Eye (tissue), 1 donor: Measurements from ENCODE around the gene TTC16.
"Not testable (repeated sequence)": the region's sequence is repeated elsewhere in the genome, so short reads cannot be mapped to it uniquely, and the experiment has no call there.

Source experiments
- DNase-seq: peaks from one replicate; pipeline ENCODE4 v3.0.0-alpha.2; 2015

Gene TTC16

DNA sequence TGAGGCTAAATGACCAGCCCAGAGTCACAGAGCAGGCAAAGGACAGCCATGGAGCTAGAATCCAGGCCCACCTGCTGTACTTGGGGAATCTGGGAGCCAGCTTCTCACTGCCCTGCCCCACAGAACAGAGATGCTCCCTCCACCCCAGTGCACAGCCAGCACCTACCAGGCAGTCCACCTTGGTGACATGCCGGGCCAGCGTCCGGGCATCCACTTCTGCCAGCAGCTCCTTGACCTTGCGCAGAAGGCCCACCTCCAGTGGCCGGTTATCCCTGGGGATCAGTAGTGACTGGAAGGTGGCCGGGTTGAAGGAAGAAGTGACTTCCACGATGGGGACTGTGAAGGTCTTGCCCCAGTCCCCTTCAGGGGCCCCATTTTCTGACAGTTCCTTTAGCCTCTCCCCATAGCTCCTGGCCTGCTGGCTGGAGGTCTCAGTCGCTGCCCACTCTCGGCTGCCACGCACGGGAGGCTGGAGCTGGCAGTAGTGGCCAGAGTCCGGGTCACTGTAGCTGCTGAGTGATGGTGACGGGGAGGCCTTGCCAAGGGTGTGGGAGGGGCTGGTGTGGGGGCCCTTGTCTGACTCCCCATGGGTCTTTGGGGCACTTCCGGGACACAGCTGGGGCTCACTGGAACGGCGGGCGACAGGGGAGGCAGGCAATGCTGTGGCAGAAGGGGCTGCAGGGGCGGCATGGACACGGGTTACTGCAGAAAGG is 28.7 kb downstream of the TTC16 start:
- DNase-seq = no peak

DNA sequence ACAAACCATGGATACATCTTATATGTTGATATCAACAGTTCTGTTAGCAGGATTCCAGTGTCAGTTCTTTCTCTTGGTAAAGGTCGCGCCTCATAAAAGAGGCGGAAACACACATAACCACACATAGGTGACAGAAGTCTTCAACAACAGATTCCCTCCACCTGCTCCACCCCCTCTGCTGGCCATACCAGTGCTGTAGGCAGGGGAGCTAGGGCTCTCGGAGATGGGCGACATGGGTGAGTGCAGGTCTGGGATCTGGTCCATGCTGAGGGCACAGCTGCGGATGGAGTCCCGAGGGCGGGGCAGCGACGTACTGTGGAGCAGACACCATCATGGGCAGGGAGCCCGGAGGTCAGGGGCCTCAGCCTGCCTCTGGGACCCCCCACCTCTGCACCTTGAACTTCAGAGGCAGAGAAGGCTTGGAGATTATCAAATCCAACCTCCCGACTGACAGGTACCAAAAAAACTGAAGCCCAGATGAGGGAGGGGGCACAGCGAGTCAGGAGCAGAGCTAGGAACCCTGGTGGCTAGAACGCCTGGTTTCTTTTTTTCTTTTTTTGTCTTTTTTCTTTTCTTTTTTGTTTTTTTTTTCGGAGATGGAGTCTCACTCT is 31.2 kb downstream of the TTC16 start:
- DNase-seq = no peak

DNA sequence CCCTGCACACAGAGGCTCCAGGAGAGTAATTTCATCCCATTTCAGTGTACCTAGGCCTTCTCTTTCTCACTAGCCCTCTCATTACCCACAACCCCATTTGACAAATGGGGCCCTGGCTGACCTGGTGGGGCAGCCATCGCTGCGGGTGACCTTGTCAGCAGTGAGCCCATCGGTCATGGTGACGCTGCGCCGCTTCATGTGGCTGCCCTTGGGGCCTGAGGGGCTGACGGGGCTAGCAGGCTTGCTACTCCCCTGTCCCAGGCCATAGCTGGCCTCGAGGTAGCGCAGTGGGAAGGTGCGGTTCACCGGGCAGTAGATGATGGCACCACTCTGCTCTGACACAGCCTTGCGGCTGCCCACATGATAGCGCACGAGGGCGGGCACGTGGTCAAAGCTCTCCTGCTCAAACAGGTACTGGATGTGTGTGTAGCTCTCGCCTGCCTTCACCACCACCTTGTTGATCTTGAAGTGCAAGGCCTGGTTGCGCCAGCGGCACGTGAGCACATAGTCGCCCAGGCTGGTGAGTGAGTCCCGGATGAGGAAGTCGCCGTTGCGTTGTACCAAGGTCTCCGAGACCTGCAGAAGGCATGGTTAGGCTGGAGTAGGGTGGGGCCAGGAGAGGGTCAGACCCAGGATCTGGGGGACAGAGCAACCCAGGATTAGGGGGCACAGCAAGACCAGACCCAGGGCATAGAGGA is 33.4 kb downstream of the TTC16 start:
- DNase-seq = no peak

DNA sequence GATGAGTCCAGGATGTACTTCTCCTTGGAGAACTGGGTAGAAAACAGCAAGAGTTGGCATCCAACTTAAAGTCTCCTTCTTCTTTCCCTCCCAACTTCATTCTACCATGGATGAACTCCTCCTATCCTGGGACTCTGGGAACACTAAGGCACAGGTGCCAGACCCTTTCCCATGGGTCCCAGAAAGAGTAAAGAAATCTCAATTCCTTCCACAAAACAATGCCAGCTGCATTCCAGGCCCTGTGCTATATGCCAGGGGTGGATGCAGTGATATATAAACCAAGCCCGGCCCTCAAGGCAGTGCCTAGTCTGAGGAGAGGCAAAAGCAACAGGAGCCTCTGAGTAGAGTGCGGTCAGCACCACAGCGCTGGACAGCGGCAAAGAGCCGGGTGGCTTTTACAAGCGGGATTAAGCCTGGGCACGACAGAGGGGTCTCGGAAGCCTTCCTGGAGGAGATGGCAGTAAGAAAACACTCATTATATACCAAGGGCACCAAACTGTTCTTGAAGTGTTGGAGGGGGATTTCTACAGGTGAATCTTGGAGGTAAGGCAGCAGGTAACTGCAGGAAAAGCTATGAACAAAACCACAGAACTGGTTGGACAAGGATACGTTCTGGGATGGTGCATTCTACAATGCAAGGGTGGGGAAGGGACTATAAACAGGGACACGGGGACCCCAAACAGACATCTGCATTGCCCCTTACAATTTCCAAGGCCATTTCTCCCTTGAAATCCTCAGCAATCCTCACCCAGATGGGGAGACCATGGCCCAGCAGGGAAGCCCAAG is 35.6 kb downstream of the TTC16 start:
- peak; percentile 68 for DNase-seq

DNA sequence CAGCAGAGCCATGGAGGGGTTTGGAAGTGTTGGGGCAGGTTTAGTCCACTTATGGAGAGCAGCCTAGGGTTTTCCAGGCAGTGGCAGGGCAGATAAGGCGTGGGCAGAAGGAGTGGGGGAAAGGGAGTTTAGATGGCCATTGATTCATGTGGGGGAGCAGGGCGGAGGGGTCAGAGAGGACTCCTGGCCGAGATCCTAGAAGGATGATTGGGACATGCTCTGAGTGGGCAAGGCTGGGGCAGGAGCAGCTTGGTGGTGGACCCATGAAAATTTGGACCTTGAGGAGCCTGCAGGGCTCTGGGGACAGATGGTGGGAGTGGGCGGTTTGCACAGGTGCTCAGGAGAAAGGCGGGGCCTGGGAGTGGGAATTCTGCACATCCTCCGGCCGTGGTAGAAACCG is 37.3 kb downstream of the TTC16 start:
- DNase-seq = no peak

DNA sequence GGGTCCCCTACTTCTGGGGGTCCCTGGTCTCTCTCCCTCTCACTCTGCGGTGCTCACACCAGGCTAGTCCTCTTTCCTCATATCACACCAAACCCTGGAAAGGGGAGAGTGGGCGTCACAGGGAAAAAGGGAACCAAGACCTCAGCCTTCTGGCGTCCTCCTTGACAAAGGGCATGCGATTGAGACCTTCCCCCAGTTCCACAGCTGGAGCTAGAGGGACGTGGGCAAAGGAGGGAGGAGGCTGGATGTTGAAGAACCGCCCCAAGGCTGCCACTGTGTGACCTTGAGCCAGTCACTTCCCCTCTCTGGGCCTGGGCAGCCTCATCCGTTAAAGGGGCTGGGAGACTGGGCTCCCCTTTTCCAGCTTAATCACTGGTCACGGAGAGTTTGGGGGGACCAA is 37.7 kb downstream of the TTC16 start:
- peak; percentile 46 for DNase-seq

DNA sequence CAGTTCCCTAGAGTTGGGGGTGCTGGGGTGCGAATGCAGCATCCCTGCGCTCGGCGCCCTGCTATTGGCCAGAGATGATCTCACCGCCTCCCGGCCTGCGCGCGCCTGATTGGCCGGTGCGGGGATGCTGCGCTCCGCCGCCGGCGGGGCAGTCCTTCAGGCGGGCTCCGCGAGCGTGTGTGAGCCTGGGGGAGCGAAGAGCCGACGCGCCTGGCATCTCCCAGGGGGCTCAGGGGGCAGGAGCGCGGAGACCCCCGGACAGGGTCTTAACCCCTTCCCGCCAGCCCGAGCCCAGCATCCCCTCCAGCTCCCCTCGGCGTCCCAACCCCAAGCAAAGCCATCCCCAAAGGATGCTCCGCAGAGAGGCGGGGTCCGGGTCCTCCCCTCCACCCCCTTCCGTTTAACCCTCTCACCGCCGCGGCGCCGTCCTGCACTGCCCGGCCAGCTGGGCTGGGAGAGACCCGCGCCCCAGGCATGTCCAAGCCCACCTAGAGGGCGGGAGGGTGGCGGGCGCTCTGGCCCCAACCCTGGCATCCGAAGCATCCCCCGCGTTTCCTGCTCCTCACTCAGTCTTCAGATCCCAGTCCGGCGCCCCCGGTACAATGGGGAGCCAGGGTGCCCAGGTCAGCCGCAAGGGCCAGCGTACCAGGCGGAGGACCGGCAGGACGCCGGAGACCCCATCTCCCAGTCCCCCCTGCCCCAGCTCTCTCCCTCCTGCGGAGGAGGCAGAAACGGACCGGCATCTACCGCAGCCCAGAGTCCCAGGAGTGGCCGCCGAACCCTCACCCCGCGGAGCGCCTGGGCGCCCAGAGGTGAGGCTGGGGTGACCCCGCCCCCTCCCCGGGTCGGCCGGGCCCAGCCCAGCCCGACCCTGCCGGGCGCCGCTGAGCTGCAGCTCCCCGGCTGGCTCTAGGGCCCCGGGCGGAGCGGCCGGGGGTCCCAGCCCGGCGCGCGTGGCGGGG is 38.5 kb downstream of the TTC16 start:
- DNase-seq = peak; percentile 89

DNA sequence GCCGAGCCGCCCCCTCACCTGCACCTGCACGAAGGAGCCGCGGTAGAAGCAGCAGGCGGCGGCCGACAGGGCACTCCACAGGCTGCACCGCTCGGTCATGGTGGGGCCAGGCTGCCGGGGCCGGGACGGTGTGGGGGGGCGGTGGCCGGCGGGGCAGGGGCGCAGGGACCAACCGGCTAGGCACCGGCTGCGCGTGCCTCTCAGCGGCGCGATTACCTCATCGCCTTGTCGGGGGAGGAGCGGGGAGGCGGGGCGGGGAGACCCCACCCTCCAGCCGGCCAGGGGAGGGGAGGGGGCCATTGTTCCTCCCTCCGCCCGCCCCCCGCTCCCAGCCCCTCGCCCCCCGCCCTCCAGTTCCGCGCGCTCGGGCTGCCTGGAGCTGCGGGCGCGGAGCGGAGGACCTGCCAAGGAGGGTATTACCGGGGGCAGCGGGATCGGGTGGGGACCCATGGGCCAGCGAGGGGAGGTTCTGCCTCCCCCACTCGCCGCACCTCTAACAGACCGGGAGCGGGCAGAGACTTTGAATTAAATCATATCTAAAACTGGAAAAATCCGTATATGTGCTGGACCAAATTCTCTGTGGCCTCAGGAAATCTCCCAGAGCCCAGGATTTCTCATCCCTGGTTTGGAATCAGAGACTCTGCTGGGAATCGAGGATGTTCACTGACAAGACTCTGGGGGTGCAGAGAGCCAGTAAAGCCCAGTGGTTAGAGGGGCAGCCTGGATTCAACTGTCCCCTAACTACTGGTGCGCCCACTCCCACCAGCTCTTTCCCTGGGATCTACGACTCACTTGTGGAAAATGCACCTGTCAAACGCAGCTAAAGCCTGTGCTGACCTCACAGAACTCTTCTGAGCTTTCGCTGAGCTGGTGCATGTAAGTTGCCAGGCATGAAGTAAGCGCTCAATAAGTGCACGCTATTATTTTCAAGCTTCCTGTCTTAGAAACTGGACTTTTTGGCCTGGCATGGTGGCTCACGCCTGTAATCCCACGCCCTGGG is 39.5 kb downstream of the TTC16 start:
- DNase-seq = peak; percentile 85

DNA sequence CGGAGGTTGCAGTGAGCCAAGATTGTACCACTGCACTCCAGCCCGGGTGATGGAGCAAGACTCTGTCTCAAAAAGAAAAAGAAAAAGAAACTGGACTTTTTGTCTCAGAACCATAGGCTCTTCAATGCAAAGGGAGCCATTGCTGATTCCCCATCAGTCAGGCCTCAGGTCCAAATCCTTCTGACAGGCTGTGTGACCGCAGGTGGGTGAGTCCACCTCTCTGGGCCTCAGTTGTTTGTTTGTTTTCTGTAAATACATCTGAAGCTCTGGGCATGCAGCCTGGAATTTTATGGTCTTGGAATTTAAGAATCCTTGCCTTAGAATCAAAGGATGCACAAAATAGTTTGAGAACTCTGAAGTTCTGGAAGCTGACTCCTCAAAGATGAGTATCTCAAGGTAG is 40.4 kb downstream of the TTC16 start:
- no peak for DNase-seq

DNA sequence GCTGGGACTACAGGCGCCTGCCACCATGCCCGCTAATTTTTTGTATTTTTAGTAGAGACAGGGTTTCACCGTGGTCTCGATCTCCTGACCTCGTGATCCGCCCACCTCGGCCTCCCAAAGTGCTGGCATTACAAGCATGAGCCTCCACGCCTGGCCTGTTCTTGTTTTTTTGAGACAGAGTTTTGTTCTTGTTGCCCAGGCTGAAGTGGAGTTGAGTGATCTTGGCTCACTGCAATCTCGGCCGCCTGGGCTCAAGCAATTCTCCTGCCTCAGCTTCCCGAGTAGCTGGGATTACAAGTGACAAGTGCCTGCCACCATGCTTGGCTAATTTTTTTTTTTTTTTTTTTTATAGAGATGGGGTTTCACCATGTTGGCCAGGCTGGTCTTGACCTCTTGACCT is 40.9 kb downstream of the TTC16 start:
- DNase-seq = not testable (repeated sequence)

DNA sequence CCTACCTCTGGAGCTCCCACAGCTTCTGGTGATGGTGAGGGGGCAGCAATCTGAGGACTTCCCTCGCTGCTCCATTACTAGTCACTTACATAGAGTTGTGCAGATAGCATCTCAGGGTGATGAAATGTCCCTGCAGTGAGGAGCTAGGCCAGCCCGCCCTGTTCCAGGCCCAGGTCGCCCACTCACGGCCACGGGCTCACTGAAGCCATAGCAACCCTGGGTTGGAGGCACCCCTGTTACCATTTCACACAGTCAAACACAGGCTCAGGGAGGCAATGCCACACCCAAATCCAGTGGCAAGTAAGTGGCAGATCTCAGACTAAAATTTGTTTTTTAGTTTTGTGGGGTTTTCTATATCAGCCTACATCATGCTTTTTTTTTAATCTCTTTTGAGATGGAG is 43.0 kb downstream of the TTC16 start:
- no peak for DNase-seq

DNA sequence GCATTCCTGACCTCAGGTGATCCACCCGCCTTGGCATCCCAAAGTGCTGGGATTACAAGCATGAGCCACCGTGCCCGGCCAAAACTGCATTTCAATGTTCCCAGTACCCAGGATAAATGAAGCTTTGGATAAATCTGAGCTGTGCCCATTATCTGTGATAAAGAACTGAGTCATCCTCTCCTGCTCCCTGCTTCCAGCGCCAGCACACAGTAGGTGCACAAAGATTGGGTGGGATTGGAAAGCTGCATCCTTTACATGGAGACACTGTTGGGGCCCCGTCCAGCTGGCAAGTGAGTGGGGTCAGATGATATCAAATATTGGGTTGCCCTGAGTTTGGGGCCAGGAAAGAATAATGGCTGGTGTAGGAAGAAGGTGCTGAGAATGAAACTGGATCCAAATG is 45.2 kb downstream of the TTC16 start:
- no peak for DNase-seq

DNA sequence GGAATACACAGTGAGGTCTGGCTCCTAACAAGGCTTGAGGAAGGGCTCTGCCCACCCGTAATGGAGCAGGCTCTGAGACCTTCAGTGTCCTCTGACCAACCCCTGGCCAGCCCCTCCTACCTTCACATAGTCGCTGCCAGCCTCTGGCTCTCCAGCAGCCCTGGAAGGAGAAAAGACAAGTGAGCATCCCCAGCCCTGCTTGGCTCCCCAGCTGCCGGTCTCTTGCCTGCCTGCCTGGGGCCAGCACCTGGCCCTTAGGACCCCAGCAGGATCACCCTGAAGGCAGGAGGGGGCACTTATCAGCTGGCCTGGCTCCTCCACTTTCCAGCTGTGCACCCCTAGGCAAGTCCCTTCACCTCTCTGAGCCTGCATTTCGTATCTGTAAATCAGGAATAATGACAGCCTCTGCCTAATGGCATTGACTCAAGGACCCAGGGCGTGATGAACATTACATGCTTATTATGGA is 45.6 kb downstream of the TTC16 start:
- DNase-seq = no peak

DNA sequence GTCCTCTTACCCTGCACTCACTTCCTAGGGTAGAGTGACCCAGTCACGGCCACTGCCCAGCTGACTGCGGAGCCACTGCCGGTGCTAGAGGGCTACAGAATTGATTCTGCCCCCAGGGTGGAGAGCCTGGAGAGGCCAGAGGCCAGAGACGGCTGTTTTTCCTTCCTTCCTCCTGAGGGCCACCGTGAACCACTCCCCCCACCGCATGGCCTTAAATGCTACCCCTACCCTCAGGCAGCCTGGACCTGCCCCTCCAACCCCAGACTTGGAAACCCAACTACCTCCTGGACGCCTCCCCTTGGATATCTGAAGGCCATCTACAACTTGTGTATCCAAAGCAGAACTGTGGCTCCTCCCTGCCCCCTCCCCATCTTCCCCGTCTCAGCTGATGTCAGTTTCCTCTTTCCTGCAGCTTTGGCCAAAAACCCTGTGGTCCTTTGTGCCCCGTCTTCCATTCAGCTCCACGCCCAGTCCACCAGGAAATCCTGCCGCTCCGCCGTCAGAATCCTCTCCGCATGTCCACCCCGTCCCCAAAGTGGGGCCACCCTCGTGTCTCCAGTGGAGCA is 46.3 kb downstream of the TTC16 start:
- DNase-seq = no peak

DNA sequence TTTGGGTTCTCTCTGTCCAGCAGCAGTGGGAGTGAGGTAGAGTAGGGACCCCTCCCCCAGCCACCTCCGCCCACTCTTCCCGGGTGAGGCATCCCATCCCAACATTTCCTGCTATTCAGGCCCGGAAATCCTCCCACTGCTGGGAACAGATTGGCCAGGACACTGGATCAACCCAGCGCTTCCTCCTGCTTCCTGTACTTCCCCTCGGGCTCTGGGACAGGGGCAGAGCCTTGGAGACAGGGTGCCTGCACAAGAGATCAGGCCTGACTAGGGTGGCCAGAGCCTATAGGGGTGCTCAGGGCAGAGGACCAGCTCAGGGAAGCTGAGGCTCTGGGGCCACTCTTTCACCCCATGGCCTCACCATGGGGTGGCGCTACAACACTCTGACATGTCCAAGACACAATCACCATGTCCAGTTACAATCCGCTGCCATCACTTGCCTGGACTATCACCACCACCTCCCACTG is 48.1 kb downstream of the TTC16 start:
- no peak for DNase-seq

DNA sequence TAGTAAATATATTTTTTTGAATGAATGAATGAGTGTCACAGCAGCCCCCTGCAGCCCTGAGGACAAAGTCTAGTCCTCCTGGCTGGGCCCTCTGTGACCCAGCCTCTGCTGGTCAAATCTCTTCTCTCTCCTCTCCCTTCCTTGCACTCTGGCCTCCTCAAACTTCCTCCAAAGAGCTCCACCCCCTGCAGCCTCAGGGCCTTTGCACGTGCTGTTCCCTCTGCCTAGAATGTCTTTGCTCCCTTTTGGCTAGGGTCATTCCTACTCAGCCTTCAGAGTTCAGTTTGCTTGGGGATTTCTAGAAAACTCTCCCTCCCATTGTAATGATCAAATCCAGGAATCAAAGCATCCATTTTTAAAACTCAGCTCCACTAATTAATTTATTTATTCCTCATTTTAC is 49.5 kb downstream of the TTC16 start:
- DNase-seq = no peak

DNA sequence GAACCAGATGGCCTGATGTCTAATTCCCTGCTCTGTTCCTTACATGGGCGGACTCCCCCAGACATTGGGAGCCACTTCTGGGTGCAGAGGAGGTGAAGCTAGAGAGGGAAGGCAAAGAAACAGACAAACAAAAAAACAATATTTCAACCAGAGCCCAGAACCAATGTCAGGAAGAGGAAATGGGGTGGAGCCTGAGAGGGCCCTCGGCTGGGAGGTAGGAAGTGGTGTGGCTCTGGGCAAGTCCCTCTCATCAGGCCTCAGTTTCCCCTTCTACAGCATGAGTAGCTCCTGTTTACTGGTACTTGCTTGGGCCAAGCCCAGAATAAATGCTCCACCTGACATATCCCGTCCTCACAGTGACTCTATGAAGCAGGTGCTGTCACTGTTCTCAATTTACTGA is 51.5 kb downstream of the TTC16 start:
- no peak for DNase-seq

DNA sequence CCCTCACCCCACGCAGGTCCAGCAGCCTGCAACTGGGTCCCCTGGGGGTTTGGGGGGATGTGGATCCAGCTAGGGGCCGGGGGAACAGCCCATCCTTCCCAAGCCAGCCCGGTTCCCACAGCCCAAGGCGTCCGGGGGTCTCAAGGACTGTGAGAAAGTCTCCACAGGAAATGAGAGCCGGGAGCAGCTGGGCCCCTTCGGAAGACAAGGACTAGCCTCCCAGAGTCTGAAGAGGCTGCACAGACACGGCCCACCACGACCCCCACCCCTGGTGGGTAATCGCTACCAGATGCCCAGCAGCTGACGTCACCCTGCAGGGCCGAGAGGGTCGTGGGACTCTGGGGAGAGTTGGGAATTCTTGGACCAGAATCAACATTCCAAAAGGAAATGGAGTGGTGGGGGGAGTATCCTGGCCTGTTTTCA is 52.0 kb downstream of the TTC16 start:
- peak; percentile 82 for DNase-seq

DNA sequence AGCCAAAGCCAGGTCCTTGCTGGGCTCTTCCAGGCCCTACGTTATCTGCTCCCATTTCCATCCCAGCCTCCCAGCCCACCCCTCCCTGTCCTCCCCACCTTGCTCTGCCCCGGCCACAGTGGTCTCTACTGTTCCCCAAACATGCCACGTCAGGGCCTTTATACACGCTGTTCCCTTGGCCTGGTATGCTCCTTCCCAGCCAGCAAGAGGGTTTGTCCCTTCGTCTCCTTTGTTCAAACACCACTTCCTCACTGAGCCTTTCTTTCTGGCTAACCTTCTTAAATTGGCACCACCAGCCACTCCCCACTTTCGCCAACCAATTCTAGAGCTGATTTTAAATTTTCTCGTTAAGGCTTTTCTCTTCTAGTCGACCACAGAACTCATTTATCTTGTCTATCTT is 52.8 kb downstream of the TTC16 start:
- no peak for DNase-seq

DNA sequence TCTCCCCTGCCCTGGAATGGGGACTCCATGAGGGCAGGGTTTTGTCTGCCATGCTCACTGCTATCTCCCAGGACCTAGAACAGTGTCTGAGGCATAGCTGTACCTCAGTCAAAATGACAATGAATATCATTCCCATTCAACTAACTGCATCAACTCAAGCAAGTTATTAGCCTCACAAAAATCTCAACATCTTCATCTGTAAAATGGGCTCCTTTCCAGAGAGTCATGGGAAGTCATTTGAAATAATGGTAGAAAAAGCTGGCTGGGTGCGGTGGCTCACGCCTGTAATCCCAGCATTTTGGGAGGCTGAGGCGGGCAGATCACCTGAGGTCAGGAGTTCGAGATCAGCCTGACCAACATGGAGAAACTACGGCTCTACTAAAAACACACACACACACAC is 53.2 kb downstream of the TTC16 start:
- no peak for DNase-seq
